NCI-H2196 treated with DMSO at 0.1 percent for 48 hours (cell line): ENCODE data around the gene INSIG2.
"Not testable (repeated sequence)": the region's sequence is repeated elsewhere in the genome, so short reads cannot be mapped to it uniquely, and the experiment has no call there.

Experiments
- DNase-seq: peaks from one replicate; lab custom pipeline; 2025; ENCODE audit not compliant: unreplicated experiment; lab: John Stamatoyannopoulos, UW

Gene INSIG2

GRCh38 chr2:118059919-118060478, 28.3 kb upstream of the INSIG2 start:
- DNase-seq, result no peak

- no peak for DNase-seq
Measured at GRCh38 chr2:118061135-118061955, 26.9 kb upstream of the INSIG2 start.

GRCh38 chr2:118062048-118062447, 26.2 kb upstream of the INSIG2 start:
- DNase-seq, result no peak

- DNase-seq, result no peak
Measured at GRCh38 chr2:118062669-118063068, 25.6 kb upstream of the INSIG2 start.

GRCh38 chr2:118065015-118065706, 23.1 kb upstream of the INSIG2 start:
- no peak for DNase-seq

GRCh38 chr2:118065921-118066511, 22.3 kb upstream of the INSIG2 start:
- no peak for DNase-seq

GRCh38 chr2:118077636-118078247, 10.5 kb upstream of the INSIG2 start:
- no peak for DNase-seq

GRCh38 chr2:118078734-118079133, 9.5 kb upstream of the INSIG2 start:
- DNase-seq, result no peak

- DNase-seq, result no peak
Measured at GRCh38 chr2:118084491-118085089, 3.7 kb upstream of the INSIG2 start.

- DNase-seq, result no peak
Measured at GRCh38 chr2:118085173-118086023, 2.9 kb upstream of the INSIG2 start.

GRCh38 chr2:118086024-118086633, 2.1 kb upstream of the INSIG2 start:
- DNase-seq, result no peak

GRCh38 chr2:118089139-118089800, 999 bp downstream of the INSIG2 start:
- no peak for DNase-seq

GRCh38 chr2:118090387-118091139, 2.3 kb downstream of the INSIG2 start:
- no peak for DNase-seq

- no peak for DNase-seq
Measured at GRCh38 chr2:118091140-118091478, 2.8 kb downstream of the INSIG2 start.

- DNase-seq, result no peak
Measured at GRCh38 chr2:118091631-118092030, 3.4 kb downstream of the INSIG2 start.

GRCh38 chr2:118094102-118094501, 5.8 kb downstream of the INSIG2 start:
- not testable (repeated sequence) for DNase-seq

GRCh38 chr2:118094503-118094902, 6.2 kb downstream of the INSIG2 start:
- no peak for DNase-seq

GRCh38 chr2:118095610-118096009, 7.3 kb downstream of the INSIG2 start:
- DNase-seq, result no peak
